GM12878 (cell line): ENCODE measurements around the gene STEAP1B.

Experiments used
- BACH1 ChIP-seq: fragments of 450-650 bp; IDR thresholded peaks from 2 replicates; pipeline ENCODE4 v1.6.1; 2017; ENCODE audit warnings: mild to moderate bottlenecking, borderline replicate concordance
- CBFB ChIP-seq: IDR thresholded peaks from 2 replicates; pipeline ENCODE4 v1.6.1; 2016; ENCODE audit warnings: antibody characterized with exemption, low read depth
- CEBPZ ChIP-seq: fragments of 150-350 bp; IDR thresholded peaks from 2 replicates; pipeline ENCODE4 v1.6.1; 2016; ENCODE audit warnings: low read depth, low read length
- CHD2 ChIP-seq: IDR thresholded peaks from 2 replicates; pipeline ENCODE4 v1.6.1; 2011; ENCODE audit warnings: low read depth, low read length, improper control_type of control experiment, borderline replicate concordance
- CHD4 ChIP-seq: fragments of 200-600 bp; sonication (generic); IDR thresholded peaks from 2 replicates; pipeline ENCODE4 v1.6.1; 2016; ENCODE audit warnings: mild to moderate bottlenecking
- EP300 ChIP-seq, 2 experiments: fragments of 150-350 bp in 1 of 2; IDR thresholded peaks; 2 replicates each; pipeline ENCODE4 v1.6.1; 2011 to 2012; ENCODE audit warnings: low read depth in 2 of 2, low read length in 2 of 2, borderline replicate concordance in 1 of 2, improper control_type of control experiment in 1 of 2, inconsistent platforms in 1 of 2; ENCODE audit not compliant: control insufficient read depth in 1 of 2
- EZH2 ChIP-seq: IDR thresholded peaks from 2 replicates; pipeline ENCODE4 v1.6.1; 2012; ENCODE audit warnings: low read depth, mild to moderate bottlenecking, control low read depth, inconsistent platforms, low read length, borderline replicate concordance; ENCODE audit not compliant: control insufficient read depth
- MAX ChIP-seq: IDR thresholded peaks from 2 replicates; pipeline ENCODE4 v1.6.1; 2012; ENCODE audit warnings: low read depth, low read length, improper control_type of control experiment
- POLR2A ChIP-seq: IDR thresholded peaks from 2 replicates; pipeline ENCODE4 v1.6.1; 2011; ENCODE audit warnings: low read depth, mild to moderate bottlenecking, low read length
- POLR2AphosphoS5 ChIP-seq: IDR thresholded peaks from 2 replicates; pipeline ENCODE4 v1.6.1; 2011; ENCODE audit warnings: mild to moderate bottlenecking, low read length, inconsistent platforms
- POU2F2 ChIP-seq: IDR thresholded peaks from 3 replicates; pipeline ENCODE4 v1.6.1; 2011; ENCODE audit warnings: low read depth, mild to moderate bottlenecking, low read length, borderline replicate concordance
- SUZ12 ChIP-seq: fragments of 200-600 bp; sonication (generic); IDR thresholded peaks from one replicate; pipeline ENCODE4 v1.6.1; 2018; ENCODE audit warnings: antibody characterized with exemption, mild to moderate bottlenecking; ENCODE audit not compliant: unreplicated experiment
- ZNF274 ChIP-seq: IDR thresholded peaks from one replicate; pipeline ENCODE4 v1.8.0; 2011; ENCODE audit not compliant: insufficient read length, insufficient read depth

GRCh38 chr7:22433710-22434460 is 66.1 kb downstream of the STEAP1B start:
- TF ChIP-seq CBFB: no peak
- TF ChIP-seq BACH1: no peak
- no peak for TF ChIP-seq CHD2
- no peak for TF ChIP-seq SUZ12
- no peak for TF ChIP-seq ZNF274
- no peak for TF ChIP-seq MAX
- no peak for TF ChIP-seq CHD4
- TF ChIP-seq POLR2A: no peak
- TF ChIP-seq EP300 (IDR thresholded peaks at IDR 0.05; ENCODE audit: borderline replicate concordance in 1 of 2, control insufficient read depth in 1 of 2, low read depth in 2 of 2, low read length in 2 of 2): no peak
- TF ChIP-seq POU2F2: no peak
- TF ChIP-seq EZH2: no peak
- TF ChIP-seq POLR2AphosphoS5: no peak
- no peak for TF ChIP-seq CEBPZ
